HG02884 (cell line): Measurements from ENCODE around the gene NUCB2.

ENCODE experiments used
- ATAC-seq: cut with Tn5 transposase; IDR thresholded peaks from one replicate; pipeline ENCODE4 v1.9.1; 2021; ENCODE audit warnings: mild to moderate bottlenecking, moderate library complexity; ENCODE audit not compliant: unreplicated experiment

Gene NUCB2

DNA sequence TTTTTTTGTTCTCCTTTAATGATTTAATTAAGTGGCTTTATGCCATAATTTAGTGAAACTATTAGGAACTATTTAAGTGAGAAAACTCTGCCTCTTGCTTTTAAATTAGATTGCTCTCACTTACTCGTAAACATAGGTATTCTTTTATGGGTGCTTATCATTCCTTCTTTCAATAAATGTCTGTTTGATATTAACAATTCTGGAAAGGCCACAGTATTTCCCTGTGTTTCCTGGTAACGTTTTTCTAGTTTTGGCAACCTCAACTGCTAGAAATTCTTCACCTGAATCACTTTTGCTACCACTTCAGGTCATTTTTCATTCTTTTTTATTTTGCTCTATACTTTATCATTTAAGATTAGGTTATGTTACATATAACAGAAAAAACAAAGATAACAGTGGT lies 55.1 kb downstream of the NUCB2 start:
- no peak for ATAC-seq

DNA sequence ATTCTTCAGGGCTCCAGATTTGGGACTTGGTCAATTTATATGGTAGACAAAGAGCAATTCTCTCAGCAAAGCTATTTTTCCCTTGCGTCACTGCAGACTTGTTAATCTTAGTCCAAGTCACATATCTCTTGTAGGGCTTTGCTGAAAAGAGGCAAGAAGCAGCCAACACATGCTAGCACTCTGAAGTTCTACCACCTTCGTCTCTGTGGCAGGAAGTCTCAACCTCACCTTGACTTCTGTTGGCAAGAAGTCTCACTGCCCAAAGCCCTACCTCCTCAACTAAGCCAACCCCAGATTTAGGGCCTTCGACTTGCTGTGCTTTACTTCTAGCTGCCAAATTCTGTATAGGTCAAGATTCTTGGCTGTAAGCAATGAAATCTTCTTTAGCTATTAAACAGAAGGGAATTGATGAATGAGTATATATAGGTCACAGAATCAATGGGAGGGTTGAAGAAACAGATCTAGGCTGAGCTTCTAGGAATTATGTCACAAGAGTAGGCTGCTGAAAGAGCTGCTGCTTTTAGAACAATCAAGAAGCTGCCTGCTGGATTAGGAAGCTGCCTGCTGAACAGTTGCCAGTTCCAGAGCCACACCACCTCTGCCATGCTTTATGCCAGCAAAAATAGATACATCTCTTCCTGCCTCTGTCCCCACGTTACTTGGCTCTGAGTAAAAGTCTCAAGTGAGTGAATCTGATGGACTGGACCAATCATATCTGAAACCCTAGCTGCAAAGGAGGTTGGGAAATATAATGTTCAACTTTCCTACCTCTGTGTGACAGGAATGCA lies 57.5 kb downstream of the NUCB2 start:
- no peak for ATAC-seq

DNA sequence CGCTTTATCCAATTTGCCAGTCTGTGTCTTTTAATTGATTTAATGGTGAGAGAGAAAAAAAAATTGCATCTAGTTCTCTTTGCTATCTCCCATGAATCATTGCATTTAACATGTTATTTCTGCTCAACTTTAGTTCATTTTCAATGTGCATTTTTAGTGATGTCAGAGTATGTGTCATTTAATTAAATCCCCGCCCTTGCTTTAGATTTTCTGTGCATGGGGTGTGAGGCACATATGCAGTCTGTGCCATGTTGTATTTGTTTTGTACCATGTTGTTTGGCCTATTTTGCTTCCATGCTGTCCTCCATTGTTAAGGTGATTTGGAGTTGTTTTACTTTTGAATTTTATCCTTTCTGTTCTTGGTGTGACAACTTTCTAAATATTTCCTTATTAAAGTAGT lies 66.7 kb downstream of the NUCB2 start:
- ATAC-seq, result no peak

DNA sequence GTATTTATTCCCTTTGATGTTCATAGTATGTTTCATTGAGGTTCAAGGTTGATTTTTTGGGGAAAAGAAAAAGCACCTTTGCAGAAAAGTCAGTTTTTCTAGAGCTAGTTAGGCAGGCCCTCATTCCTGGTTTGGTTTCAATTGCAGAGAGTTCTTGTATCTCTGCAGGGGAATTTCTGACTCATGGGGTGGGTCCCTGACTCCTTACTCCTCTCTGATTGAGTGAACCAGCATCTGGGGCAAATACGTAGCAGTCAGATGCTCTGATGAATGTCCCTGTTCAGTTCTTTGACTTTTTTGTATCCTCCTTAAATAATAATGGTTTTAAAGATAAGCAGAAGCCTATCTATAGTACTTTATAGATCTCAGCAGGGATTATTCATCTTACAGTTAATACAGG lies 67.4 kb downstream of the NUCB2 start:
- ATAC-seq, result no peak

DNA sequence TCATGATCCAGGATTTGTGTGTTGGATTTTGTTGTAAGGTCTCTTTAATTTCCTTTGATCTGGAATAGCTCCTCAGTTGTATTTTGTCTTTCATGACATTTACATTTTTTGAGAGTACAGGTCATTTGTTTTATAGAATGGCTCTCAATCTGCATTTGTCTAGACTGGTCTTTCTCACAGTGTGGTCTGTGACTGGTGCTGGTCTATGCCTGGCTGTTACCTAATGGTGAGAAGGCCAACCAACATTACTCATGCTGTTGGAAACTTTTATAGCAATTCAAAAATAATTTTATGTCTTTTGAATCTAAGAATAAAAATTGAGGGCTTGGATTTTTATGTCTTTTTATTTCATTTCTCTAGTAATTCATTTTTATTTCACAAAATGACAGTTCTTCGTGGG lies 71.1 kb downstream of the NUCB2 start:
- no peak for ATAC-seq

DNA sequence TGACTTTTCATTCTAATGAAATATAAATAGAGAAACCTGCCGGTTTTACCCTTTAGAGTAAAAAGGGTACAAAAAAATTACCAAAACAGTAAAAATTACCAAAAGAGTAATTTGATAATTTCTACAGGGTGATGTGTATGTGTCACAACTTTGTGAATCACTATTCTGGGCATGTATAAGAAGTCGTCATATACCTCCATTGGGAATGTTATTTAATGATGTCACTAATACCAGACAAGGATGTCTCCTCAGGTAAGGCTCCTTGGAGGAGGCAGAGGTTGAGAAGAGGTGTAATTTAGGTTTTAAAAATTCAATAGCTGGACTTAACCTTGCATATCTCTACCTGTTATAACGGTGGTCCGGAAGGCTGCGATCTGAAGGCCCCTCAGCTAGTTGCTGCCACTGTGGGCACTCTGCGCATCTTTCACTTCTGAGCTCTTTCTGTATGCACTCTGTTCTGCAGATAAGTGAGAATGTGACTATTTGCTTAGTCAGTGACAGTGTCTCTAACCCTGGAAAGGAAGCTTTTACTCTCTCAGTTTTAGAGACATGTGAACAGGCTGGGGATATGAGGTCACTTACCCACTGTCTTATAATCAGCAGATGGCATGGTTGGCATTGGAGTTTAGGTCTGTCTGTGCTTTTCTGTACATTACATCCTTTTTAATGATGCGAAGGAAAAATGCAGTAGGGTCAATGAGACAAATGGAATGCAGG lies 74.1 kb downstream of the NUCB2 start:
- no peak for ATAC-seq

DNA sequence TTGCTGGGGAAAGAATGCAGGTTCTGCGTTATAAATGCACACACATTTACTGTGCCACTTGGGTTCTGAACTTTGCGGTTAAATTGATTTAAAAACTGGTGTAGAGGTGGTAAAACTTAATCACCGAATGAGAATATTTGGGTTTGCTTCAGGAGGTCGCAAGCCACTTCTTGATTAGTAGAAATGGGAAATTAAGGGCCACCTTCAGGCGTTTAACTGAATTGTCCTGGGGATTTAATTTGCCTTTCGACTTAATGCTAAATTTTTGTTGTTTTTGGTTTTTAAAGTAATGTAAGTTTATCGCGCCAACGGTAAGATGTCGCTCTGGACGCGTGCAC lies 74.6 kb downstream of the NUCB2 start:
- ATAC-seq, result no peak

DNA sequence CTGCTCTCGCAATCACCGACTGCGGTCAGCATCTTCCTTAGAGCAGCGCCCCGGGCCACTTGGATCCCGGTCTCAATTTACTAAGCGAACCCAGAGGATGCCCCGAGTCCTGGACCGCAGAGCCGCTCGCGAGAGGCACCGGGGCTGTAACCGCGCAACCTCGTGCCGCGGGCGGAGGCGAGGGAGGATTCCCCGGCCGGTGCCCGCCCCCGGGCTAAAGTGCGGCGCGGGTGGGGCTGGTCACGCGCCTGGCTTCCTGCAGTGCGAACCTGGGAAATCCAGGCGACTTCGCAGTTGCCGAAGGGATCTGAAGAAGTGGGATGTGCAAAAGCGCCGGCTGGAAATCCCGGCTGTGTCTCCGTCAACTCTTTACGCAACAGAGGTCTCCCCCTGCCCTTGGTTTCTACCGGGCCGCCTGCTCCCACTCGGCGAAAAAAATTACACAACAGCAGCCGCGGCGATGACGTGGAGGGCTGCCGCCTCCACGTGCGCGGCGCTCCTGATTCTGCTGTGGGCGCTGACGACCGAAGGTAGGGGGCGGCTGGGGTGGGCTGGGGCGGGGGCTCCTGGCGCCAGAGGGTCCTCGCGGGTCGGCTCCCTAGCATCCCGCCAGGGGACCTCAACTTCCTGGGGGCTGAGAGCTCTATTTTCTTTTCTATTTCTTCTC lies 75.1 kb downstream of the NUCB2 start, which contains the start of gene NCR3LG1:
NCR3LG1 (plus strand) TSS at position 291 of the 667 bp plus-strand sequence; CDS start at position 461, 170 bp downstream.
- ATAC-seq, result no peak

DNA sequence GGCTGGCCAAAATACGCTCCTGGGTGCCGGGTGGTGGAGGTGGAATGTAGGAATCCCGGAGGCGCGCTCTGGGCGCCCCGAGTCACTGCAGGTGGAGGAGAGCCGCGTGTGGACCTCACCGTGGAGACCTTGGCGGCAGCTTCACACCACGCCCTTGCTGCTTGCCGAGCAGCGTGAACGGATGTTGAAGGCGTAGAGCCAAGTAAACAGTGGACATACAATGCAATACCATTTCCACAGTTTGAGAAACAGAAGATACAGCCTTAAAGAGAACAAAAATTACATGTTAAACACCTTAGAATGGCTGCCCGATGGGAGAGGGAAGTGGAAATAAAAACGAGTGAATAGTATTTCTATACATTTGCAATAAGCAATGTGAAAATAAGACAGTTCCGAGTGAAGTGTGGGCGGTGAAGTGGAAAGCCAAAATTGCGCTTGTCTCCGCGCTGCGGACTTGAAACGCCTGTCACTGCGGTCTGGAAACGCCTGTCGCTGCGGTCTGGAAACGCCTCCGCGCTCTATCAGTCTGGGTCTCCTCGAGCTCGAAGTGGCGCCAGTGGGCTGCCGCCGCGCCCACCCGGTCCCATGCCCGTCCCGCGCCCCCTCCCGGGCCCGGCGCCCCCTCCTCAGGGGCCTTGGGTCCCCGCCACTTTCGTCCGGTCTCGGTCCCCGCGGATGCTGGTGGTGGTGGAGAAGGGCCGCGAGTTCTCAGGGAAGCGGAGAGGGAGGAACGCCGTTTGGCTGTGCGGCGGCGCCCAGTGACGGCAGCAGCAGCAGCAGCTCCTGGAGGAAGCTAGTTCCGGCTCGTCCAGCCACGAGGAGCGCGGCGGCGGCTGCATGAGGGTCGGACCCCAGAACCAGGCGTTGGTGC lies 76.6 kb downstream of the NUCB2 start:
- ATAC-seq, result peak; percentile 39

DNA sequence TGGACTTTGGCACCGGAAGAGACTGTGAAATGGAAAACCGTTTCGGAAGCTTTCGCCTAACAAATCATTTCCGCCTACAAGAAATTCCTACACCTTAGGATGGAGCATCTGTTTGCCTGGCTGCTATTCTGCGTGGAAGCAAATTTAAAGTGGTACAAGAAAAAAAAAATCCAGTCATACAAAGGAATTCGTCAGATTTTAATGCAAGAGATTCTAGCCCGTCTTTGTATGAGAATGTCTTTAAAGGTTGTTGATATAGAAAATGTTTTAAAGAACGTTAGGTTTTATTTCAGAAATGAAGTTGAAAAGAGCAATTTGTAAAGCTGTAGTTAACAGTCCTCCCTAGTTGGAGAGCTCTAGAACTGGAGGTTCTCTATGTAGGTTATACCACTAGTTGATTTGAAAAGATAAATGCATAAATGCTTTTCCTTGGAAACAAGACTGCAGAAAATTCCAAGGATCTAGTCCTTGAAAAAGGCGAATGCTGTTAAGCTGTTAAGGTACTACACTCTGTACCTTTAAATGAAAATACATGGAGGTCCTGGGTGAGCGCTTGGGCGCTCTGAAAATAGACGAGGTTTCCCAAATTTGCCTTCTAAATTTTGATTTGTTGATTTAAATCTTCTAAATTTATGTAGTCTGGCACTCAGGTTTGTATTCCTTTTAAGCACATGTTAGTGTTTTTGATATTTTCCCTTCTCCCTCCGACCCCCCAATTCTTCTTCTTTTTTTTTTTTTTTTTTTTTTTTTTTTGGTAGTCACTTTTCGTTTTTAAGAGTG lies 77.5 kb downstream of the NUCB2 start:
- no peak for ATAC-seq

DNA sequence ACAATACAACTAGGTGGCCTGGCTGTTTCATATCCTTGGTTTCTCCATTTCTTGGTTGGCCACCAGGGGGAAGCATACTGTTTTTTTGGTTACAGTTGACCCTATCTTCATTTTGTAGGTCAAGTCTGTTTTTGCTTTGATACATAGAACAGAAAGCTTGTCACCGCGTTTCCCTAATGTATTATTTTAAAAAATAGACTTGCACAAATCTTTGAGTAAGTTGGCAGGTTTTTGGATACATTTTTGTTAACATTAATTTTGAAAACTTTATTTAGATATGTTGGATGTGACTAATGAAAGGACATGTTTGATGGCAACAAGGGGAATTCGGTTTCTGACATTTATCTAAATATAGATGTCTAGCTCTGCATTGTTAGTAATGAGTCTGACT lies 78.1 kb downstream of the NUCB2 start:
- peak; percentile 33 for ATAC-seq

DNA sequence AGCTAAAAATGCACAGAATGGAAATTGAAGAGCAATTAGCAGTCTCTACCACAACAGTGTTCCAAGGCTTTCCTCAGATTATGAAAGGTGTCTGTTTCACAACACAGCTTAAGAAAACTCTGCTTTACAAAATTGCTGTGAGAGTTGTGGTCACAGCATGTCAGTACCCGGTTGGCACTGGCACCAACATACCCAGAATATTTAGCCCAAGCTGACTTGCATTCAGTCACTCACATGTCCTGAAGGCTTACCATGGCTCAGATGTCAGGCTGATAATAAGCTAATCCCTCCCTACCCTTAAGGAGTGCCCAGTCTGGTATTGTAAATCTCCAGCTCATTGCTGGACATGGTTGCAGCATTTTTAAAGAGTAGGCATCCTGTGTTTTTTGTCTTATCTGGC lies 90.0 kb downstream of the NUCB2 start:
- no peak for ATAC-seq

DNA sequence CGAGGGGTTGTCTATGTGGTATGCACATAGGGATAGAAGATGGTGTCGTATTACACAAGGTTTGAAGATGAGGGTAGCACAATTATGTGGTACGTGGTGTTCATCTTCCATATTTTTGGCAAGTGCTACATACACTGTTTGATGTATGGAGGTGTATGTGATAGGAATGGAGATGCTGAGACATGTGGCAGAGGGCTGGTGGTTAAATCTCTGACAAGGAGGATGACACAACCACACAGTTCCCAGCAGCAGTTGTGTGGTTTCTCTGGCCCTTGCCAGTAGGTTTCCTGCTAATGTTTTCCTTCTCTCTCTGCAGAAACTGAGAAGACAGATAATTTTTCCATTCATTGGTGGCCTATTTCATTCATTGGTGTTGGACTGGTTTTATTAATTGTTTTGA lies 92.0 kb downstream of the NUCB2 start:
- ATAC-seq, result no peak

DNA sequence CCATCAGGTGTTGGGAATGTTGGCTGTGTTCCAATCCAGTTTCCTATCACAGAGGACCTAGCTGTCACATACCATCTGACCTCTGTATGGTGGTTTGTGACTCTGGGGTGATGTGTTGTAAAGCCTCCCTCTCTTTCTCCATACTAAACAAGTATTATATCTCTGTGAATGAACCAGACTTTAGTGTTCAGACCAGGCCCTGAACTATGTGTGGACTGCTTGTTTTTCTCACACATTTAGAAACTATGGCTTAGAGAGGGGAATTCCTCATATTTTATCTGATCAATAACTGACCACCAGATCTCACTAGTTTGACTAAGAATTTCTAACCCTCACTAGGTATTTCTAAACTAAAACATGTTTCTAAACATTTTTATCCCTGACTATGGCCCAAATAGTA lies 92.6 kb downstream of the NUCB2 start:
- no peak for ATAC-seq

DNA sequence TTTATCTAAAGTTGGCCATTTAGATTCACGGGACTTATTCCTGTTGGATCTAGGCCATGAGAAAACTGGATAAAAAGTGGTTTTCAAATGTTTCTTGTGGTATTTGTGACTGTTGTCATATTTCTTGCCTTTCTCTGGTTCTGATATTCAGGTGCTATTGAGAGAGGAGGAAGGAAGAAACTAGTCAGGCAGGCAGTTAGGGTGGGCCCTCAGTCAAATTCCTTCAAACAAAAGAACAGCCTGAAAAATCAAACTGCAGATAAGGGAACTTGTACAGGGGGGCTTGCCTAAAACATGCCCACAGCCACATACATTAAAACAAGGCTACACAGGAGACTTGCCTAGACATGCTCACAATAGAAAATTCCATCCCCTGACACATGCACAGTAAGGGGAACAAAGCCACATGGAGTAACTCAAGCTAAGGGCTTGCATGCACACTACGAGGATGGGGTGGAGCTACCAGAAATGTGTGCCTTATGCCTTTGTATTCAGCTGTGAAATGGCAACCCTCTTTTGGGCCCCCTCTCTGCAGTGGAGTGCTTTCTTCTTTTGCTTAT lies 93.2 kb downstream of the NUCB2 start:
- ATAC-seq, result no peak

DNA sequence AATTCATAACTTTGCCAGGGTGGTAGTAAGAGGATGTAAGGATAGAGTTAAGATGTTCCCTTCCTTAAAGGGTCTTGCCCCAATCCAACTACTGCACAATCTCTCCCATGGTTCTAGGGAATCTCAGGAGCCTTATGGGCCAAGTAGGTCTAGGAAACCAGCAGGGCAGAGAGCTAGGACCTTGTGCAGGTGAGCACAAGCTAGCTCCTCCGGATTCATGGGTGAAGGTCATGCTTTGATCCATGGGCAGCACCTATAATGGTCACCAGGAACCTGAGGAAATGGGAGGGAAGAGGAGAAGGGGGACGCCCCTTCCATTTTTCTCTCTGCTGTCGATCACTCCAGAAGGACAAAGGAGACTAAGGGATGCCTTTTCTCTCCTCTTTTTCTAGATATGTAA lies 95.1 kb downstream of the NUCB2 start:
- ATAC-seq, result no peak

DNA sequence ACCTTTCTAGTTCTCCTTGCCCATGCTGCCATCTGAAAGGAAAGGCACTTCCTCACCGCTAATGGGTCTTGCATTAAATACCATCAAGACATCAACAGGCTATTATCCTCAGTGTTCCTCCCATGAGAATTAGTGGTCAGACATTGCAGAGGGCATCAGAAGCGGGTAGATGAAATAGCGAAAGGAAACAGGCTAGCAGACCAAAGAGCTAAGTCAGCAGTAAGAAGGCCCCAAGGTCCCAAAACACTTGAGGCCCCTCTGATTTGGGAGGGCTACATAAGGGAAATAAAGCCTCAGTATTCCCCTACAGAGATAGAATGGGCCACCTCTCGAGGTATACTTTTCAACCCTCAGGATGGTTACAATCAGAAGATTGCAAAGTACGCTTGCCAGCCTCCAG lies 99.0 kb downstream of the NUCB2 start:
- no peak for ATAC-seq

DNA sequence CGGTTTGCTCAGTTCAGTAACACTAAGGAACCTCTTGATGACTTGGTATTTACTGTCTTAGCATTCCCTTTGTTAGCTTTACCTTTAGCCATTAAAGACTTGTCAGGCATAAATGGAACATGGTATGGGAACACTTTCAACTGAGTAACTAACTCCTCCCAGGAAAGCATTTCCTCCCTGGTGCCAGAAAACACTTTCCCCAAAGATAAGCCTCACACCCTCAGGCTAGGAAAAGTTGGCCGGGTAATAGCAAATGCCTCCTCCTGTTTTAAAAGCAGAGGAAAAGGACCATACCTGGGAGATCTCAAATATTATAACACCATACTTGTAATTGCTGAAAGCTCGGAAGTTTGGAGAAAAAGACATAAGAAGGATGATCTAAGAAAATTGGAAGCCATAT lies 100.0 kb downstream of the NUCB2 start:
- ATAC-seq, result no peak

DNA sequence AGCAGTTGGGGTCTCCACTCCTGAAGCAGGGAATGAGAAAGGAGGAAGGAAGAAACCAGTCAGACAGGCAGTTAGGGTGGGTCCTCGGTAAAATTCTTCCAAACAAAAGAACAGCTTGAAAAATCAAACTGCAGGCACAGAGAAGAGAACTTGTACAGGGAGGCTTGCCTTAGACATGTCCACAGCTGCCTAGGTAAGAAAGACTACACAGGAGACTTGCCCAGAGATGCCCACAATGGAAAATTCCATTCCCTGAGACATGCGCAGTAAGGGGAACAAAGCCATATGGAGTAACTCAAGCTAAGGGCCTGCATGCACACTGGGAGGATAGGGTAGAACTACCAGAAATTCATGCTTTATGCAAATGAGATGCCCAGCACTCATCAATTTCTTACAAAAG lies 102.1 kb downstream of the NUCB2 start:
- no peak for ATAC-seq
